IMR-90 (cell line): ENCODE data around the gene LILRA2. TPM values are rescaled to one million over a fixed set of nuclear protein-coding genes. Genes with fewer than 3 reads are reported as not detected.

Experiments
- ATAC-seq: fragments of 200-7000 bp; cut with Tn5 transposase; 2 replicates; pipeline ENCODE4 v1.9.1; 2020; ENCODE audit warnings: low read depth, mild to moderate bottlenecking, moderate library complexity
- BruUV-seq: library from RNA; stranded (reverse); fragments of 400-500 nt; replicated peaks from 2 replicates; lab custom pipeline; 2021; lab: Mats Ljungman, UMichigan
- CTCF ChIA-PET: fragments of 300-600 bp; formaldehyde crosslinking; extraction: SDS; loops from one replicate; lab custom pipeline; 2021; ENCODE audit warnings: antibody characterized with exemption; lab: Yijun Ruan, JAX
- POLR2A ChIA-PET: fragments of 300-600 bp; sonication (Branson Sonifier 250); formaldehyde crosslinking; loops from one replicate; lab custom pipeline; 2022; ENCODE audit warnings: antibody characterized with exemption; ENCODE audit not compliant: unreplicated experiment; lab: Charles Lee
- DNase-seq: peaks from one replicate; pipeline ENCODE4 v3.0.0; 2013
- H2AFZ ChIP-seq: replicated peaks from 2 replicates; pipeline ENCODE3; 2013; ENCODE audit warnings: low read length, mild to moderate bottlenecking; ENCODE audit not compliant: poor library complexity
- H2AK5ac ChIP-seq: 2 replicates; pipeline ENCODE4 v1.6.1; 2013; ENCODE audit warnings: low read depth, low read length, inconsistent platforms
- H2AK9ac ChIP-seq: replicated peaks from 2 replicates; pipeline ENCODE3; 2013; ENCODE audit warnings: mild to moderate bottlenecking, low read depth, low read length, moderate library complexity; ENCODE audit not compliant: poor library complexity
- H2BK120ac ChIP-seq: 2 replicates; pipeline ENCODE4 v1.6.1; 2013; ENCODE audit warnings: low read depth, low read length, inconsistent platforms
- H2BK15ac ChIP-seq: 3 replicates; pipeline ENCODE4 v1.6.1; 2013; ENCODE audit warnings: low read depth, low read length, inconsistent platforms
- H2BK20ac ChIP-seq: 2 replicates; pipeline ENCODE4 v1.6.1; 2013; ENCODE audit warnings: low read depth, mild to moderate bottlenecking, inconsistent platforms, low read length, moderate library complexity
- H2BK5ac ChIP-seq: 2 replicates; pipeline ENCODE4 v1.6.1; 2013; ENCODE audit warnings: mild to moderate bottlenecking, low read depth, low read length, inconsistent platforms; ENCODE audit not compliant: poor library complexity, severe bottlenecking
- H3K14ac ChIP-seq: replicated peaks from 2 replicates; pipeline ENCODE4 v1.6.1; 2013; ENCODE audit warnings: low read depth, low read length, inconsistent platforms
- H3K18ac ChIP-seq: 2 replicates; pipeline ENCODE4 v1.6.1; 2013; ENCODE audit warnings: low read depth, low read length, control low read depth
- H3K23ac ChIP-seq: 2 replicates; pipeline ENCODE4 v1.6.1; 2013; ENCODE audit warnings: low read depth, low read length, inconsistent platforms
- H3K27ac ChIP-seq: 2 replicates; pipeline ENCODE4 v1.5.1; 2013; ENCODE audit warnings: mild to moderate bottlenecking, control low read depth, low read length; ENCODE audit not compliant: insufficient read depth
- H3K27me3 ChIP-seq: 2 replicates; pipeline ENCODE4 v1.6.1; 2013; ENCODE audit warnings: low read length; ENCODE audit not compliant: control insufficient read depth, insufficient read depth
- H3K36me3 ChIP-seq: 2 replicates; pipeline ENCODE4 v1.6.1; 2013; ENCODE audit warnings: low read length, mixed read lengths; ENCODE audit not compliant: control insufficient read depth, insufficient read depth
- H3K4ac ChIP-seq: 2 replicates; pipeline ENCODE4 v1.6.1; 2013; ENCODE audit warnings: low read depth, low read length, inconsistent platforms
- H3K4me1 ChIP-seq: 2 replicates; pipeline ENCODE4 v1.6.1; 2013; ENCODE audit warnings: low read length, mixed read lengths; ENCODE audit not compliant: control insufficient read depth, insufficient read depth
- H3K4me2 ChIP-seq: 2 replicates; pipeline ENCODE4 v1.6.1; 2013; ENCODE audit warnings: low read depth, mild to moderate bottlenecking, control low read depth, low read length, moderate library complexity
- H3K4me3 ChIP-seq: 2 replicates; pipeline ENCODE4 v1.5.1; 2013; ENCODE audit warnings: low read depth, mild to moderate bottlenecking, control low read depth, low read length, moderate library complexity; ENCODE audit not compliant: insufficient read depth
- H3K56ac ChIP-seq: 2 replicates; pipeline ENCODE4 v1.6.1; 2013; ENCODE audit warnings: low read length, inconsistent platforms; ENCODE audit not compliant: insufficient read depth; ENCODE audit errors: extremely low read depth
- H3K79me1 ChIP-seq, 2 experiments: 2 replicates each; pipeline ENCODE4 v1.6.1; 2013; ENCODE audit warnings: low read length in 2 of 2, inconsistent platforms in 1 of 2, low read depth in 1 of 2
- H3K9ac ChIP-seq: 2 replicates; pipeline ENCODE4 v1.6.1; 2013; ENCODE audit warnings: low read depth, low read length, control low read depth
- H3K9me1 ChIP-seq: 2 replicates; pipeline ENCODE4 v1.6.1; 2013; ENCODE audit warnings: low read length, inconsistent platforms; ENCODE audit not compliant: insufficient read depth
- H3K9me3 ChIP-seq: 2 replicates; pipeline ENCODE4 v1.6.1; 2013; ENCODE audit warnings: low read length; ENCODE audit not compliant: control insufficient read depth, insufficient read depth
- H4K20me1 ChIP-seq: 2 replicates; pipeline ENCODE4 v1.6.1; 2013; ENCODE audit warnings: low read length, inconsistent platforms; ENCODE audit not compliant: insufficient read depth
- H4K5ac ChIP-seq: 2 replicates; pipeline ENCODE4 v1.6.1; 2013; ENCODE audit warnings: mild to moderate bottlenecking, low read depth, low read length, control low read depth
- H4K8ac ChIP-seq, 2 experiments: 2 replicates each; pipeline ENCODE4 v1.6.1; 2013; ENCODE audit warnings: low read depth in 2 of 2, low read length in 2 of 2, control low read depth in 1 of 2, inconsistent platforms in 1 of 2
- H4K91ac ChIP-seq: 2 replicates; pipeline ENCODE4 v1.6.1; 2013; ENCODE audit warnings: low read depth, low read length, inconsistent platforms; ENCODE audit not compliant: insufficient read depth
- BHLHE40 ChIP-seq: fragments of 150-350 bp; IDR thresholded peaks from 2 replicates; pipeline ENCODE4 v1.6.1; 2016; ENCODE audit warnings: mild to moderate bottlenecking, low read depth, low read length
- CEBPB ChIP-seq: IDR thresholded peaks from 2 replicates; pipeline ENCODE4 v1.6.1; 2012; ENCODE audit warnings: low read depth, low read length, improper control_type of control experiment
- CHD1 ChIP-seq: IDR thresholded peaks from 2 replicates; pipeline ENCODE4 v1.6.1; 2012; ENCODE audit warnings: low read depth, low read length, improper control_type of control experiment
- FOS ChIP-seq: fragments of 150-350 bp; IDR thresholded peaks from 2 replicates; pipeline ENCODE4 v1.6.1; 2016; ENCODE audit warnings: low read depth, low read length
- MAFK ChIP-seq: IDR thresholded peaks from 2 replicates; pipeline ENCODE4 v1.6.1; 2012; ENCODE audit warnings: low read depth, low read length, improper control_type of control experiment
- NFE2L2 ChIP-seq: fragments of 150-350 bp; IDR thresholded peaks from 2 replicates; pipeline ENCODE4 v1.6.1; 2016; ENCODE audit warnings: low read depth, mild to moderate bottlenecking, low read length
- RAD21 ChIP-seq: IDR thresholded peaks from 2 replicates; pipeline ENCODE4 v1.6.1; 2012; ENCODE audit warnings: low read length, improper control_type of control experiment
- RFX5 ChIP-seq: IDR thresholded peaks from 2 replicates; pipeline ENCODE4 v1.8.0; 2012; ENCODE audit warnings: low read depth, mild to moderate bottlenecking, low read length, moderate library complexity
- WGBS, 2 experiments: methylation state at CpG; one replicate each; pipeline versions ENCODE4 v1.1.5 to v1.1.7; 2013; ENCODE audit warnings: missing lambda C conversion rate in 2 of 2; ENCODE audit not compliant: insufficient read length in 1 of 2; ENCODE audit errors: extremely low coverage in 2 of 2; 5-methylcytosine and 5-hydroxymethylcytosine counted together
- dilution Hi-C: fragments of 300-500 bp; cut with HindIII; formaldehyde crosslinking; loops from one replicate; pipeline ENCODE4 v1.14.3; 2018; ENCODE audit warnings: low sequenced_read_pairs; ENCODE audit not compliant: unreplicated experiment
- in situ Hi-C: fragments of 300-500 bp; cut with MboI; formaldehyde crosslinking; loops from 3 replicates; pipeline ENCODE4 v1.14.3; 2019; ENCODE audit warnings: low sequenced_read_pairs, inconsistent platforms, mixed read lengths
- intact Hi-C: fragments of 100-400 bp; cut with micrococcal nuclease; formaldehyde crosslinking; loops from 2 replicates; pipeline ENCODE4 v1.10.0; 2022
- polyA plus RNA-seq, 3 experiments: library from polyadenylated mRNA; depleted of rRNA; stranded (reverse); fragments of >200 nt; gene quantifications; 2 replicates each; pipeline ENCODE4 v1.2.3, GENCODE V29; 2012; ENCODE audit warnings: low replicate concordance in 1 of 3
- total RNA-seq: library from RNA; depleted of rRNA; stranded (reverse); fragments of >200 nt; gene quantifications from 2 replicates; pipeline ENCODE4 v1.2.3, GENCODE V29; 2012
- TF ChIP-seq, protein P1 (sequence below): fragments of 150-350 bp; IDR thresholded peaks from 2 replicates; pipeline ENCODE4 v1.6.1; 2017; ENCODE audit warnings: mild to moderate bottlenecking, antibody characterized with exemption, low read length, low read depth
- TF ChIP-seq, protein P2 (sequence below): fragments of 150-350 bp; IDR thresholded peaks from 2 replicates; pipeline ENCODE4 v1.6.1; 2016; ENCODE audit warnings: low read depth, mild to moderate bottlenecking, low read length, moderate library complexity, borderline replicate concordance

Gene LILRA2
- total and polyA plus RNA-seq, 2 of the 4 experiments (the other 2 are of a cell fraction): not detected

DNA sequence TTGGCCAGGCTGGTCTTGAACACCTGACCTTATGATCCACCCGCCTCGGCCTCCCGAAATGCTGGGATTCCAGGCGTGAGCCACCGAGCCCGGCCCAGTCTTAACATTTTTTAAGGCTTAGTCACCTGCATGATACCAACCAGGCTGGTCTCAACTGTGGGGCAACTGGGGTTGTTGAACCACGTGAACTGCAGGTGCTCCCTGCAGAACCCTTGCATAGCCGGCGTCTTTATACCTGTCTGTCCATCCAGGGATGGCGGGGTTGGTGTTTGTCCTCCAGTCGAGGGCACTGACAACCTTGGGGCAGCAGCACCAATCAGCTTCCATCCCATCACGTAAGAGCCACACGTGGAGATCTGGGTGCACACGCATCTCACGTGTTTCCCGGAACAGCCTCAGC, 24.8 kb upstream of the LILRA2 start:
- Histone ChIP-seq H3K36me3 (no peaks in the 10 kb centered on the region), H4K20me1 (no peaks in the 10 kb centered on the region), H3K23ac (no peak overlapping the region), H4K8ac (no peak overlapping the region), H2AK5ac (no peak overlapping the region), H3K4me3 (no peak overlapping the region), H3K18ac (no peak overlapping the region), H3K4me2 (no peak overlapping the region), H2BK15ac (no peak overlapping the region), H3K4me1 (no peaks in the 10 kb centered on the region), H4K91ac (no peak overlapping the region), H2AK9ac (no peak overlapping the region), H2BK20ac (no peak overlapping the region), H3K27ac (no peak overlapping the region), H3K4ac (no peak overlapping the region), H3K56ac (no peak overlapping the region), H2BK5ac (no peak overlapping the region), H3K9me1 (no peaks in the 10 kb centered on the region), H3K14ac (no peak overlapping the region), H3K9ac (no peak overlapping the region), H3K9me3 (peaks cover 40% of the 10 kb centered on the region), H4K5ac (no peak overlapping the region), H3K27me3 (no peaks in the 10 kb centered on the region), H3K79me1 (no peaks in the 10 kb centered on the region), H2AFZ (no peak overlapping the region), H2BK120ac (no peak overlapping the region)
- BruUV-seq: no TSS peak
- ChIA-PET CTCF (no interaction called here), POLR2A (no interaction called here)
- ATAC-seq: no peak
- dilution Hi-C loops: no loop called here
- in situ Hi-C loops: no loop called here
- intact Hi-C loops: no loop called here
- TF ChIP-seq FOS (no peak), MAFK (no peak), RAD21 (no peak), CEBPB (no peak), BHLHE40 (no peak), RFX5 (no peak), NFE2L2 (no peak), CHD1 (no peak)
- TF ChIP-seq, protein P1, sequence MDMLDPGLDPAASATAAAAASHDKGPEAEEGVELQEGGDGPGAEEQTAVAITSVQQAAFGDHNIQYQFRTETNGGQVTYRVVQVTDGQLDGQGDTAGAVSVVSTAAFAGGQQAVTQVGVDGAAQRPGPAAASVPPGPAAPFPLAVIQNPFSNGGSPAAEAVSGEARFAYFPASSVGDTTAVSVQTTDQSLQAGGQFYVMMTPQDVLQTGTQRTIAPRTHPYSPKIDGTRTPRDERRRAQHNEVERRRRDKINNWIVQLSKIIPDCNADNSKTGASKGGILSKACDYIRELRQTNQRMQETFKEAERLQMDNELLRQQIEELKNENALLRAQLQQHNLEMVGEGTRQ: no peak
- TF ChIP-seq, protein P2, sequence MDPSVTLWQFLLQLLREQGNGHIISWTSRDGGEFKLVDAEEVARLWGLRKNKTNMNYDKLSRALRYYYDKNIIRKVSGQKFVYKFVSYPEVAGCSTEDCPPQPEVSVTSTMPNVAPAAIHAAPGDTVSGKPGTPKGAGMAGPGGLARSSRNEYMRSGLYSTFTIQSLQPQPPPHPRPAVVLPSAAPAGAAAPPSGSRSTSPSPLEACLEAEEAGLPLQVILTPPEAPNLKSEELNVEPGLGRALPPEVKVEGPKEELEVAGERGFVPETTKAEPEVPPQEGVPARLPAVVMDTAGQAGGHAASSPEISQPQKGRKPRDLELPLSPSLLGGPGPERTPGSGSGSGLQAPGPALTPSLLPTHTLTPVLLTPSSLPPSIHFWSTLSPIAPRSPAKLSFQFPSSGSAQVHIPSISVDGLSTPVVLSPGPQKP: no peak
- no peak for DNase-seq
- WGBS, 2 experiments: 69% methylated on average over 8 of the region's 16 CpGs; no CpG with 5 or more reads in 1 of the 2 experiments
